Activated CD8-positive, alpha-beta T cell treated with anti-CD3 and anti-CD28 coated beads for 36 hours (primary cell): Measurements from ENCODE around the gene REG3A. TPM values are rescaled to one million over a fixed set of nuclear protein-coding genes. Genes with fewer than 3 reads are reported as not detected.

ENCODE experiments used
- ATAC-seq: fragments of 200-7000 bp; cut with Tn5 transposase; one replicate; pipeline ENCODE4 v1.10.0; 2021; ENCODE audit warnings: mild to moderate bottlenecking, moderate library complexity
- CTCF ChIA-PET: fragments of 350-600 bp; sonication (Branson Sonifier 250); formaldehyde crosslinking; loops from one replicate; lab custom pipeline; 2021; ENCODE audit warnings: antibody characterized with exemption; lab: Charles Lee
- POLR2A ChIA-PET: fragments of 350-600 bp; sonication (Branson Sonifier 250); formaldehyde crosslinking; loops from one replicate; lab custom pipeline; 2021; ENCODE audit warnings: antibody characterized with exemption; lab: Charles Lee
- DNase-seq: peaks from one replicate; pipeline ENCODE4 v3.0.0-alpha.2; 2020
- H3K27ac Mint-ChIP-seq: one replicate; pipeline ENCODE4 v1.8.0; 2021; ENCODE audit warnings: mild to moderate bottlenecking, mixed read lengths
- H3K27me3 Mint-ChIP-seq: one replicate; pipeline ENCODE4 v1.8.0; 2021; ENCODE audit warnings: mixed read lengths
- H3K36me3 Mint-ChIP-seq: one replicate; pipeline ENCODE4 v1.8.0; 2021; ENCODE audit warnings: low read depth, mixed read lengths
- H3K4me1 Mint-ChIP-seq: one replicate; pipeline ENCODE4 v1.8.0; 2021; ENCODE audit warnings: low read depth, mixed read lengths
- H3K4me3 Mint-ChIP-seq: one replicate; pipeline ENCODE4 v1.8.0; 2021; ENCODE audit warnings: mild to moderate bottlenecking, moderate library complexity, mixed read lengths
- H3K9me3 Mint-ChIP-seq: one replicate; pipeline ENCODE4 v1.8.0; 2021; ENCODE audit warnings: mixed read lengths
- CTCF ChIP-seq: fragments of 200-600 bp; IDR thresholded peaks from one replicate; pipeline ENCODE4 v1.8.0; 2022; ENCODE audit warnings: antibody characterized with exemption, mild to moderate bottlenecking
- intact Hi-C: fragments of 100-400 bp; cut with micrococcal nuclease; formaldehyde crosslinking; loops from one replicate; pipeline ENCODE4 v1.10.0; 2022
- total RNA-seq, 2 experiments: library from RNA; stranded (reverse); gene quantifications; one replicate each; pipeline ENCODE4 v1.2.3, GENCODE V29; 2021

The REG3A gene
- total RNA-seq, 2 experiments from 2014 or later: not detected

GRCh38 chr2:79181617-79182016 is 22.1 kb upstream of the REG3A start:
- ChIA-PET CTCF (no interaction called here), POLR2A (no interaction called here)
- no peaks in the 10 kb centered on the region for H3K36me3 Mint-ChIP-seq
- no peak for TF ChIP-seq CTCF
- H3K27ac Mint-ChIP-seq: no peak overlapping the region
- intact Hi-C loops: no loop called here
- H3K4me3 Mint-ChIP-seq: no peak overlapping the region
- H3K9me3 Mint-ChIP-seq: peaks cover 27% of the 10 kb centered on the region
- DNase-seq (no peak), ATAC-seq (no peak)
- no peaks in the 10 kb centered on the region for H3K27me3 Mint-ChIP-seq
- H3K4me1 Mint-ChIP-seq: no peaks in the 10 kb centered on the region

- ATAC-seq (no peak), DNase-seq (no peak)
- no peak overlapping the region for H3K4me3 Mint-ChIP-seq
- no peaks in the 10 kb centered on the region for H3K36me3 Mint-ChIP-seq
- H3K4me1 Mint-ChIP-seq: no peaks in the 10 kb centered on the region
- ChIA-PET CTCF (no interaction called here), POLR2A (no interaction called here)
- H3K27me3 Mint-ChIP-seq: no peaks in the 10 kb centered on the region
- H3K27ac Mint-ChIP-seq: no peak overlapping the region
- H3K9me3 Mint-ChIP-seq: peaks cover 27% of the 10 kb centered on the region
- intact Hi-C loops: no loop called here
- TF ChIP-seq CTCF: no peak
Observed at GRCh38 chr2:79180092-79180491, 20.5 kb upstream of the REG3A start.

- ATAC-seq (no peak), DNase-seq (no peak)
- Mint-ChIP-seq H3K4me1 (no peaks in the 10 kb centered on the region), H3K27me3 (no peaks in the 10 kb centered on the region), H3K4me3 (no peak overlapping the region), H3K36me3 (no peaks in the 10 kb centered on the region), H3K9me3 (peaks cover 21% of the 10 kb centered on the region), H3K27ac (no peak overlapping the region)
- no peak for TF ChIP-seq CTCF
- CTCF ChIA-PET: no interaction called here
- POLR2A ChIA-PET: no interaction called here
- intact Hi-C loops: no loop called here
Observed at GRCh38 chr2:79179036-79179435, 19.5 kb upstream of the REG3A start.

GRCh38 chr2:79178076-79178674 is 18.6 kb upstream of the REG3A start:
- peaks cover 19% of the 10 kb centered on the region for H3K9me3 Mint-ChIP-seq
- ChIA-PET POLR2A (no interaction called here), CTCF (no interaction called here)
- no peak for TF ChIP-seq CTCF
- intact Hi-C loops: no loop called here
- H3K27ac Mint-ChIP-seq: no peak overlapping the region
- no peaks in the 10 kb centered on the region for H3K27me3 Mint-ChIP-seq
- H3K4me3 Mint-ChIP-seq: no peak overlapping the region
- H3K4me1 Mint-ChIP-seq: no peaks in the 10 kb centered on the region
- no peak for ATAC-seq
- no peak for DNase-seq
- H3K36me3 Mint-ChIP-seq: no peaks in the 10 kb centered on the region

GRCh38 chr2:79171348-79171958 is 11.9 kb upstream of the REG3A start:
- ChIA-PET POLR2A (no interaction called here), CTCF (interaction anchor here (1.0 kb wide), 1 partner anchor 18 kb away, joined by 3 read pairs; no protein-coding TSS in a partner anchor)
- H3K9me3 Mint-ChIP-seq: peaks cover 12% of the 10 kb centered on the region
- no peak for TF ChIP-seq CTCF
- intact Hi-C loops: no loop called here
- H3K27ac Mint-ChIP-seq: no peak overlapping the region
- ATAC-seq (no peak), DNase-seq (no peak)
- H3K4me1 Mint-ChIP-seq: no peaks in the 10 kb centered on the region
- H3K36me3 Mint-ChIP-seq: no peaks in the 10 kb centered on the region
- no peaks in the 10 kb centered on the region for H3K27me3 Mint-ChIP-seq
- H3K4me3 Mint-ChIP-seq: no peak overlapping the region
